ENCODE results near the gene SRMS. TPM values are rescaled to one million over a fixed set of nuclear protein-coding genes. Genes with fewer than 3 reads are reported as not detected.

Gene SRMS, protein sequence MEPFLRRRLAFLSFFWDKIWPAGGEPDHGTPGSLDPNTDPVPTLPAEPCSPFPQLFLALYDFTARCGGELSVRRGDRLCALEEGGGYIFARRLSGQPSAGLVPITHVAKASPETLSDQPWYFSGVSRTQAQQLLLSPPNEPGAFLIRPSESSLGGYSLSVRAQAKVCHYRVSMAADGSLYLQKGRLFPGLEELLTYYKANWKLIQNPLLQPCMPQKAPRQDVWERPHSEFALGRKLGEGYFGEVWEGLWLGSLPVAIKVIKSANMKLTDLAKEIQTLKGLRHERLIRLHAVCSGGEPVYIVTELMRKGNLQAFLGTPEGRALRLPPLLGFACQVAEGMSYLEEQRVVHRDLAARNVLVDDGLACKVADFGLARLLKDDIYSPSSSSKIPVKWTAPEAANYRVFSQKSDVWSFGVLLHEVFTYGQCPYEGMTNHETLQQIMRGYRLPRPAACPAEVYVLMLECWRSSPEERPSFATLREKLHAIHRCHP
- total RNA-seq (not detected), polyA plus RNA-seq (under 1 TPM in 1 of 2 donors, not detected in 1; 0.06 TPM)
- long read RNA-seq, donor 1, result 0 reads
- long read RNA-seq, donor 2, result 0 reads
- long read RNA-seq, donor 3, result 0 reads
- long read RNA-seq, donor 4, result 0 reads
- long read RNA-seq, donor 5, result 0 reads

DNA sequence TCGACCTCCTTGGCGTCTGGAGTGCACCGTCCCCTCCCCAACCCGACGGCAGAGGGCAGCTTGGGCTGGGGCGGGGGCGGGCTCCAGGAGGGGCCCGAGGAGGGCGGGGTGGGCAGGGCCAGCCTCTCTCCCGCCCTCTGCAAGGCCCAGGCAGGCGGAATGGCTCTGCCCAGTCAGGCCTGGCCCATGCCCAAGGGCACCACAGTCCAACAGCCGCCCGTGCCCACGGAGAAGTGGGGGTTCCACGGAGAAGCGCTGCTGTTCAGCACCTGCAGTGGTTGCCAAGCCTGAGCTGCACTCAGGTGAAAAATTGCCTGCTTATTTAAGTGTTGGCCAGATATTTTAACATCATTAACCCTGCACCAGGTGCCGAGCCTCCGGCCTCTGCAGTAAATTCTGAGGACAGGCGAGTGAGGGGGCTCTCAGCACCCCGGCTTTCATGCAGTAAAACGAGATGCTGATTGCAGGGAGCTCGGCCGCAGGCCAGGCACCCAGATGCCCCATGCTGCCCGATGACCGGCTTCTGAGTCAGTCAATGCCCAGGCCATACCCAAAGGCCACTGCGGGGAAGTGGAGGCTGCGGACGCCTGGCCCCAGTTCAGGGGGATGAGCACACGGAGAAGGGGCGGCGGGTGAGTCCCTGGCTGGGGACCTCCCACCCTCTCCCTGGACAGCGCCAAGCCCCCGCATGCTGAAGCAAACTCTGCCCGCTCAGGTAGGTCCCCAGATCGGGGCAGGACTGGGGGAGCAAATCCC is at the start of gene SRMS:
SRMS (minus strand) TSS at position 25 of the 756 bp plus-strand sequence. CDS start 286 bp downstream, outside the sequence.
- ATAC-seq (ENCODE audit: insufficient read depth, low FRiP score) (no peak), DNase-seq (no peak)
- H3K27me3 ChIP-seq (ENCODE audit: control insufficient read depth in 3 of 3, insufficient read depth in 3 of 3, low read length in 2 of 3), result peaks cover 0 to 28% (median 12%) of the 10 kb centered on the region in 3 donors
- no peak within 1 kb of the TSS for H3K27ac ChIP-seq (ENCODE audit: low read depth in 1 of 2, low read length in 1 of 2)
- 55 to 65% methylated on average over 35 of the region's 35 CpGs for WGBS, 2 donors
- H3K9ac ChIP-seq (ENCODE audit: insufficient read depth in 1 of 2, low read length in 2 of 2), result no peak within 1 kb of the TSS
- H3K4me3 ChIP-seq, result no peak within 1 kb of the TSS
- TF ChIP-seq, protein P1, sequence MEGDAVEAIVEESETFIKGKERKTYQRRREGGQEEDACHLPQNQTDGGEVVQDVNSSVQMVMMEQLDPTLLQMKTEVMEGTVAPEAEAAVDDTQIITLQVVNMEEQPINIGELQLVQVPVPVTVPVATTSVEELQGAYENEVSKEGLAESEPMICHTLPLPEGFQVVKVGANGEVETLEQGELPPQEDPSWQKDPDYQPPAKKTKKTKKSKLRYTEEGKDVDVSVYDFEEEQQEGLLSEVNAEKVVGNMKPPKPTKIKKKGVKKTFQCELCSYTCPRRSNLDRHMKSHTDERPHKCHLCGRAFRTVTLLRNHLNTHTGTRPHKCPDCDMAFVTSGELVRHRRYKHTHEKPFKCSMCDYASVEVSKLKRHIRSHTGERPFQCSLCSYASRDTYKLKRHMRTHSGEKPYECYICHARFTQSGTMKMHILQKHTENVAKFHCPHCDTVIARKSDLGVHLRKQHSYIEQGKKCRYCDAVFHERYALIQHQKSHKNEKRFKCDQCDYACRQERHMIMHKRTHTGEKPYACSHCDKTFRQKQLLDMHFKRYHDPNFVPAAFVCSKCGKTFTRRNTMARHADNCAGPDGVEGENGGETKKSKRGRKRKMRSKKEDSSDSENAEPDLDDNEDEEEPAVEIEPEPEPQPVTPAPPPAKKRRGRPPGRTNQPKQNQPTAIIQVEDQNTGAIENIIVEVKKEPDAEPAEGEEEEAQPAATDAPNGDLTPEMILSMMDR (IDR thresholded peaks at IDR 0.05; ENCODE audit: control extremely low read depth, extremely low read depth), result no peak
- H3K36me3 ChIP-seq (ENCODE audit: control insufficient read depth in 4 of 4, insufficient read depth in 4 of 4, low read length in 4 of 4), result no peaks in the 10 kb centered on the region
- H3K9me3 ChIP-seq (ENCODE audit: control insufficient read depth in 4 of 4, insufficient read depth in 3 of 4, low read length in 3 of 4), result no peaks in the 10 kb centered on the region
- no peaks in the 10 kb centered on the region for H3K4me1 ChIP-seq (ENCODE audit: control insufficient read depth in 5 of 5, insufficient read depth in 5 of 5, low read length in 5 of 5)

DNA sequence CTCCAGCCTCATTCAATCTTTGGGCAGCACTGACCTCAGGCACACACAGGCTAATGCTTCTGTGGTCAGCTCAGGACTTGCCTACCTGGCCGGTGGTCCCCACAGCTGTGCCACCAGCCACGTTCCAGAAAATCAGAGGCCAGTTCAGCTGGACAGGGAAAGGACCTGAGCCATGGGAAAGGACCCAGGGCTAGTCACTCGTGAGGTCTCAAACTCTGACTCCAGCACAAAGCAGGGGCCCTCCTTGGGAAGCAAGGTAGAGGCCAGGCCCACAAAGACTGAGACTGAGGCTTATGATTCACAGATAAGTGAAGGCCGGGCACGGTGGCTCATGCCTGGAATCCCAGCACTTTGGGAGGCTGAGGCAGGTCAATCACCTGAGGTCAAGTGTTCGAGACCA is 48.9 kb upstream of the SRMS start:
- Histone ChIP-seq H3K9me3 (ENCODE audit: control insufficient read depth in 4 of 4, insufficient read depth in 3 of 4, low read length in 3 of 4) (no peaks in the 10 kb centered on the region), H3K9ac (ENCODE audit: insufficient read depth in 1 of 2, low read length in 2 of 2) (no peak overlapping the region), H3K27ac (ENCODE audit: low read depth in 1 of 2, low read length in 1 of 2) (no peak overlapping the region), H3K4me3 (no peak overlapping the region), H3K4me1 (ENCODE audit: control insufficient read depth in 5 of 5, insufficient read depth in 5 of 5, low read length in 5 of 5) (no peaks in the 10 kb centered on the region), H3K36me3 (ENCODE audit: control insufficient read depth in 4 of 4, insufficient read depth in 4 of 4, low read length in 4 of 4) (peaks cover 14 to 51% (median 20%) of the 10 kb centered on the region in 4 donors), H3K27me3 (ENCODE audit: control insufficient read depth in 3 of 3, insufficient read depth in 3 of 3, low read length in 2 of 3) (no peaks in the 10 kb centered on the region)
- DNase-seq, result no peak
- WGBS, 2 donors, result 95 to 98% methylated on average over 6 of the region's 6 CpGs
- TF ChIP-seq, protein P1 (IDR thresholded peaks at IDR 0.05; ENCODE audit: control extremely low read depth, extremely low read depth), result no peak
- ATAC-seq (ENCODE audit: insufficient read depth, low FRiP score), result no peak

DNA sequence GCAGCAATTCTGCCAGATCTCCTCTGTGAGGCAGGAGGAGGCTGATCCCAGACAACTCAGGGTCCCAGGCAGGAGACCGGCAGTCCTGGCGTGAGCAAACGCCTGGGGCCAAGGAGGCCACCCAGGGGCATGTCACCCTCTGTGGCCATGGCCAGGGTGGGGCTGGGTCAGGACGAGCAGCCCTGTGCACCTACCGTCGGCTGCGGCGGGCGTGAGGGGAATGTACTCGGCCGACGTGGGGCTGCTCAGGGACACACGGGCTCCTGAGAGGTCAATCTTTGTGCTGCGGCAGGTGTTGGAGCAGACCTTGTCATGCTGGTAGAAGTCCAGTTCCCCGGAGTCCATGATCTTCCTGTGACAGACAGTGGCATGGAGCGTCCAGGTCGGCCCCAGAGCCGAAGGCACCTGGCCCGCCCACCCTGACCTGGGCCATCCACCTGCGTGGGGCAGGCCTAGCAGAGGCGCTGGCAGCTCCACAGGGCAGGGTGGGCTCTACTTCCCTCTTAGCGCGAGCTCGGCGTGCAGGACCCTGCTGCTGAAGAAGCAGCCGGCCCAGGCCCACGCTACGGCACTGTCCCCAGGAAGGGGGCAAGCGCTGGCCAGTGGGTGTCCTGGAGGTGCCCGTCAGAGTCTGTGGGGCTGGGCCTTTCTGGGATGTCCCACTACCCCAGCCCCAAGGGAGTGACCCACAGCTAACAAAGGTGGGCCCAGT is 48.0 kb upstream of the SRMS start:
- H3K4me1 ChIP-seq (ENCODE audit: control insufficient read depth in 5 of 5, insufficient read depth in 5 of 5, low read length in 5 of 5), result no peaks in the 10 kb centered on the region
- DNase-seq (no peak), ATAC-seq (ENCODE audit: insufficient read depth, low FRiP score) (no peak)
- WGBS, 2 donors, result 94 to 96% methylated on average over 29 to 30 of the region's 30 CpGs
- peaks cover 11 to 54% (median 18%) of the 10 kb centered on the region in 4 donors for H3K36me3 ChIP-seq (ENCODE audit: control insufficient read depth in 4 of 4, insufficient read depth in 4 of 4, low read length in 4 of 4)
- H3K9me3 ChIP-seq (ENCODE audit: control insufficient read depth in 4 of 4, insufficient read depth in 3 of 4, low read length in 3 of 4), result no peaks in the 10 kb centered on the region
- no peak overlapping the region for H3K4me3 ChIP-seq
- H3K27ac ChIP-seq (ENCODE audit: low read depth in 1 of 2, low read length in 1 of 2), result no peak overlapping the region
- H3K9ac ChIP-seq (ENCODE audit: insufficient read depth in 1 of 2, low read length in 2 of 2), result no peak overlapping the region
- TF ChIP-seq, protein P1 (IDR thresholded peaks at IDR 0.05; ENCODE audit: control extremely low read depth, extremely low read depth), result no peak
- H3K27me3 ChIP-seq (ENCODE audit: control insufficient read depth in 3 of 3, insufficient read depth in 3 of 3, low read length in 2 of 3), result no peaks in the 10 kb centered on the region

Data from lung (tissue), 16 donors.